SH-SY5Y (cell line): Measurements from ENCODE around the gene MAPK8IP1.

ENCODE experiments used
- GATA2 ChIP-seq: IDR thresholded peaks from 2 replicates; pipeline ENCODE4 v1.6.1; 2011; ENCODE audit warnings: mild to moderate bottlenecking, low read depth, low read length
- GATA3 ChIP-seq: IDR thresholded peaks from 2 replicates; pipeline ENCODE4 v1.6.1; 2011; ENCODE audit warnings: low read depth, mild to moderate bottlenecking, low read length, moderate library complexity

GRCh38 chr11:45896422-45896984 is 11.1 kb downstream of the MAPK8IP1 start:
- TF ChIP-seq GATA2 = no peak
- TF ChIP-seq GATA3 = no peak
